Measurements from ENCODE around the gene FRMD5. TPM values are rescaled to one million over a fixed set of nuclear protein-coding genes. Genes with fewer than 3 reads are reported as not detected.
A peak's percentile ranks its signal among the peaks of the same experiment; 100 is the strongest.
"Not testable (repeated sequence)": the region's sequence is repeated elsewhere in the genome, so short reads cannot be mapped to it uniquely, and the experiment has no call there.

Gene FRMD5
- polyA plus RNA-seq, 1 experiment, result 5.2 TPM

GRCh38 chr15:44018151-44018550 is 176.9 kb downstream of the FRMD5 start:
- Histone ChIP-seq H3K9me3 (ENCODE audit: control insufficient read depth, insufficient read depth, low read length) (no peaks in the 10 kb centered on the region), H3K27me3 (ENCODE audit: control insufficient read depth, insufficient read depth, low read length) (no peaks in the 10 kb centered on the region), H3K4me3 (ENCODE audit: low read depth, low read length) (no peak overlapping the region), H3K27ac (ENCODE audit: low read depth, low read length) (no peak overlapping the region)
- DNase-seq (ENCODE audit: low read depth, low spot score), result no peak
- no peak for TF ChIP-seq CTCF (IDR thresholded peaks at IDR 0.05; ENCODE audit: low read depth, low read length)
- ChIA-PET POLR2A (no interaction called here), CTCF (no interaction called here)

- CTCF ChIA-PET, result interaction anchor here (0.6 kb wide), 1 partner anchor 124 kb away, joined by 3 read pairs; no protein-coding TSS in a partner anchor
- Histone ChIP-seq H3K4me3 (ENCODE audit: low read depth, low read length) (no peak overlapping the region), H3K27ac (ENCODE audit: low read depth, low read length) (no peak overlapping the region), H3K27me3 (ENCODE audit: control insufficient read depth, insufficient read depth, low read length) (no peaks in the 10 kb centered on the region), H3K9me3 (ENCODE audit: control insufficient read depth, insufficient read depth, low read length) (no peaks in the 10 kb centered on the region)
- POLR2A ChIA-PET, result no interaction called here
- no peak for TF ChIP-seq CTCF (IDR thresholded peaks at IDR 0.05; ENCODE audit: low read depth, low read length)
- no peak for DNase-seq (ENCODE audit: low read depth, low spot score)
These were observed 179.3 kb downstream of the FRMD5 start for GRCh38 chr15:44015545-44016305.

GRCh38 chr15:44011238-44011854 is 183.7 kb downstream of the FRMD5 start:
- no peak for TF ChIP-seq CTCF (IDR thresholded peaks at IDR 0.05; ENCODE audit: low read depth, low read length)
- ChIA-PET CTCF (no interaction called here), POLR2A (no interaction called here)
- Histone ChIP-seq H3K4me3 (ENCODE audit: low read depth, low read length) (no peak overlapping the region), H3K9me3 (ENCODE audit: control insufficient read depth, insufficient read depth, low read length) (no peaks in the 10 kb centered on the region), H3K27me3 (ENCODE audit: control insufficient read depth, insufficient read depth, low read length) (no peaks in the 10 kb centered on the region), H3K27ac (ENCODE audit: low read depth, low read length) (no peak overlapping the region)
- DNase-seq (ENCODE audit: low read depth, low spot score), result no peak

GRCh38 chr15:44010089-44010488 is 185.0 kb downstream of the FRMD5 start:
- Histone ChIP-seq H3K4me3 (ENCODE audit: low read depth, low read length) (no peak overlapping the region), H3K27me3 (ENCODE audit: control insufficient read depth, insufficient read depth, low read length) (no peaks in the 10 kb centered on the region), H3K9me3 (ENCODE audit: control insufficient read depth, insufficient read depth, low read length) (no peaks in the 10 kb centered on the region), H3K27ac (ENCODE audit: low read depth, low read length) (no peak overlapping the region)
- TF ChIP-seq CTCF (IDR thresholded peaks at IDR 0.05; ENCODE audit: low read depth, low read length), result no peak
- CTCF ChIA-PET, result interaction anchor here (0.6 to 1.4 kb wide), 2 partner anchors 13 to 56 kb away, joined by 4 to 5 read pairs; no protein-coding TSS in a partner anchor
- DNase-seq (ENCODE audit: low read depth, low spot score), result peak; percentile 38
- POLR2A ChIA-PET, result interaction anchor here (0.6 kb wide), 2 partner anchors 65 to 223 kb away, joined by 3 read pairs; no protein-coding TSS in a partner anchor

- POLR2A ChIA-PET, result no interaction called here
- DNase-seq (ENCODE audit: low read depth, low spot score), result peak; percentile 20
- CTCF ChIA-PET, result interaction anchor here (1.4 kb wide), 1 partner anchor 57 kb away, joined by 5 read pairs; no protein-coding TSS in a partner anchor
- Histone ChIP-seq H3K27ac (ENCODE audit: low read depth, low read length) (no peak overlapping the region), H3K9me3 (ENCODE audit: control insufficient read depth, insufficient read depth, low read length) (no peaks in the 10 kb centered on the region), H3K4me3 (ENCODE audit: low read depth, low read length) (no peak overlapping the region), H3K27me3 (ENCODE audit: control insufficient read depth, insufficient read depth, low read length) (no peaks in the 10 kb centered on the region)
- TF ChIP-seq CTCF (IDR thresholded peaks at IDR 0.05; ENCODE audit: low read depth, low read length), result no peak
These were observed 186.0 kb downstream of the FRMD5 start for GRCh38 chr15:44009038-44009437.

GRCh38 chr15:44000248-44000647 is 194.8 kb downstream of the FRMD5 start:
- not testable (repeated sequence) for H3K27me3 ChIP-seq (ENCODE audit: control insufficient read depth, insufficient read depth, low read length); H3K4me3 ChIP-seq (ENCODE audit: low read depth, low read length); H3K9me3 ChIP-seq (ENCODE audit: control insufficient read depth, insufficient read depth, low read length)
- H3K27ac ChIP-seq (ENCODE audit: low read depth, low read length), result peak overlapping the region; percentile 23
- peak; percentile 66 for DNase-seq (ENCODE audit: low read depth, low spot score)
- CTCF ChIA-PET, result interaction anchor here (0.6 to 0.7 kb wide), 2 partner anchors 30 to 66 kb away, joined by 3 read pairs; no protein-coding TSS in a partner anchor
- POLR2A ChIA-PET, result interaction anchor here (0.7 kb wide), 1 partner anchor 87 kb away, joined by 6 read pairs; no protein-coding TSS in a partner anchor

All from AG04450 (cell line).